Stimulated activated CD4-positive, alpha-beta T cell treated with anti-CD3 and anti-CD28 coated beads, Interleukin-2, amount 100 ng/mL, for 24 hours (primary cell): ENCODE results near the gene MRRF.
"Not testable (repeated sequence)": the region's sequence is repeated elsewhere in the genome, so short reads cannot be mapped to it uniquely, and the experiment has no call there.

ENCODE experiments used
- DNase-seq, 2 donors: peaks; one replicate each; pipeline ENCODE4 v3.0.0-alpha.2; 2020

The MRRF gene

GRCh38 chr9:122277285-122277897, 12.7 kb downstream of the MRRF start:
- DNase-seq, result no peak

GRCh38 chr9:122281368-122281767, 16.7 kb downstream of the MRRF start:
- DNase-seq, result no peak

- no peak for DNase-seq
Observed at GRCh38 chr9:122286764-122287163, 22.1 kb downstream of the MRRF start.

GRCh38 chr9:122287214-122287720, 22.6 kb downstream of the MRRF start:
- no peak for DNase-seq

GRCh38 chr9:122291458-122291857, 26.8 kb downstream of the MRRF start:
- DNase-seq, result no peak

GRCh38 chr9:122294531-122294930, 29.8 kb downstream of the MRRF start:
- no peak for DNase-seq

- no peak for DNase-seq
Observed at GRCh38 chr9:122297512-122297911, 32.8 kb downstream of the MRRF start.

GRCh38 chr9:122302237-122303093, 37.8 kb downstream of the MRRF start:
- DNase-seq, result no peak

GRCh38 chr9:122307061-122307460, 42.4 kb downstream of the MRRF start:
- DNase-seq, result no peak

GRCh38 chr9:122307925-122308324, 43.2 kb downstream of the MRRF start:
- DNase-seq, result no peak

GRCh38 chr9:122309861-122310260, 45.2 kb downstream of the MRRF start:
- no peak for DNase-seq

- DNase-seq, result no peak
Observed at GRCh38 chr9:122314165-122314564, 49.5 kb downstream of the MRRF start.

GRCh38 chr9:122315534-122315933, 50.9 kb downstream of the MRRF start:
- no peak for DNase-seq

GRCh38 chr9:122318284-122318683, 53.6 kb downstream of the MRRF start:
- no peak for DNase-seq

- no peak for DNase-seq
Observed at GRCh38 chr9:122320413-122320881, 55.8 kb downstream of the MRRF start.

- no peak for DNase-seq
Observed at GRCh38 chr9:122322553-122322952, 57.9 kb downstream of the MRRF start.

- DNase-seq, result not testable (repeated sequence)
Observed at GRCh38 chr9:122324665-122325064, 60.0 kb downstream of the MRRF start.

GRCh38 chr9:122325124-122325523, 60.4 kb downstream of the MRRF start:
- DNase-seq, result no peak

GRCh38 chr9:122327175-122327574, 62.5 kb downstream of the MRRF start:
- no peak for DNase-seq

- DNase-seq, result no peak
Observed at GRCh38 chr9:122329597-122329996, 64.9 kb downstream of the MRRF start.

GRCh38 chr9:122330466-122330865, 65.8 kb downstream of the MRRF start:
- DNase-seq, result not testable (repeated sequence)

GRCh38 chr9:122331523-122331927, 66.8 kb downstream of the MRRF start:
- no peak for DNase-seq

- no peak for DNase-seq
Observed at GRCh38 chr9:122332083-122332482, 67.4 kb downstream of the MRRF start.

- DNase-seq, result no peak
Observed at GRCh38 chr9:122332644-122333043, 68.0 kb downstream of the MRRF start.
